IMR-90 (cell line): ENCODE results near the gene C1orf52. TPM values are rescaled to one million over a fixed set of nuclear protein-coding genes. Genes with fewer than 3 reads are reported as not detected.

Experiments used
- ATAC-seq: fragments of 200-7000 bp; cut with Tn5 transposase; 2 replicates; pipeline ENCODE4 v1.9.1; 2020; ENCODE audit warnings: low read depth, mild to moderate bottlenecking, moderate library complexity
- BruUV-seq: library from RNA; stranded (reverse); fragments of 400-500 nt; replicated peaks from 2 replicates; lab custom pipeline; 2021; lab: Mats Ljungman, UMichigan
- CTCF ChIA-PET: fragments of 300-600 bp; formaldehyde crosslinking; extraction: SDS; loops from one replicate; lab custom pipeline; 2021; ENCODE audit warnings: antibody characterized with exemption; lab: Yijun Ruan, JAX
- POLR2A ChIA-PET: fragments of 300-600 bp; sonication (Branson Sonifier 250); formaldehyde crosslinking; loops from one replicate; lab custom pipeline; 2022; ENCODE audit warnings: antibody characterized with exemption; ENCODE audit not compliant: unreplicated experiment; lab: Charles Lee
- DNase-seq: peaks from one replicate; pipeline ENCODE4 v3.0.0; 2013
- H2AFZ ChIP-seq: replicated peaks from 2 replicates; pipeline ENCODE3; 2013; ENCODE audit warnings: low read length, mild to moderate bottlenecking; ENCODE audit not compliant: poor library complexity
- H2AK5ac ChIP-seq: 2 replicates; pipeline ENCODE4 v1.6.1; 2013; ENCODE audit warnings: low read depth, low read length, inconsistent platforms
- H2AK9ac ChIP-seq: replicated peaks from 2 replicates; pipeline ENCODE3; 2013; ENCODE audit warnings: mild to moderate bottlenecking, low read depth, low read length, moderate library complexity; ENCODE audit not compliant: poor library complexity
- H2BK120ac ChIP-seq: 2 replicates; pipeline ENCODE4 v1.6.1; 2013; ENCODE audit warnings: low read depth, low read length, inconsistent platforms
- H2BK15ac ChIP-seq: 3 replicates; pipeline ENCODE4 v1.6.1; 2013; ENCODE audit warnings: low read depth, low read length, inconsistent platforms
- H2BK20ac ChIP-seq: 2 replicates; pipeline ENCODE4 v1.6.1; 2013; ENCODE audit warnings: low read depth, mild to moderate bottlenecking, inconsistent platforms, low read length, moderate library complexity
- H2BK5ac ChIP-seq: 2 replicates; pipeline ENCODE4 v1.6.1; 2013; ENCODE audit warnings: mild to moderate bottlenecking, low read depth, low read length, inconsistent platforms; ENCODE audit not compliant: poor library complexity, severe bottlenecking
- H3K14ac ChIP-seq: replicated peaks from 2 replicates; pipeline ENCODE4 v1.6.1; 2013; ENCODE audit warnings: low read depth, low read length, inconsistent platforms
- H3K18ac ChIP-seq: 2 replicates; pipeline ENCODE4 v1.6.1; 2013; ENCODE audit warnings: low read depth, low read length, control low read depth
- H3K23ac ChIP-seq: 2 replicates; pipeline ENCODE4 v1.6.1; 2013; ENCODE audit warnings: low read depth, low read length, inconsistent platforms
- H3K27ac ChIP-seq: 2 replicates; pipeline ENCODE4 v1.5.1; 2013; ENCODE audit warnings: mild to moderate bottlenecking, control low read depth, low read length; ENCODE audit not compliant: insufficient read depth
- H3K27me3 ChIP-seq: 2 replicates; pipeline ENCODE4 v1.6.1; 2013; ENCODE audit warnings: low read length; ENCODE audit not compliant: control insufficient read depth, insufficient read depth
- H3K36me3 ChIP-seq: 2 replicates; pipeline ENCODE4 v1.6.1; 2013; ENCODE audit warnings: low read length, mixed read lengths; ENCODE audit not compliant: control insufficient read depth, insufficient read depth
- H3K4ac ChIP-seq: 2 replicates; pipeline ENCODE4 v1.6.1; 2013; ENCODE audit warnings: low read depth, low read length, inconsistent platforms
- H3K4me1 ChIP-seq: 2 replicates; pipeline ENCODE4 v1.6.1; 2013; ENCODE audit warnings: low read length, mixed read lengths; ENCODE audit not compliant: control insufficient read depth, insufficient read depth
- H3K4me2 ChIP-seq: 2 replicates; pipeline ENCODE4 v1.6.1; 2013; ENCODE audit warnings: low read depth, mild to moderate bottlenecking, control low read depth, low read length, moderate library complexity
- H3K4me3 ChIP-seq: 2 replicates; pipeline ENCODE4 v1.5.1; 2013; ENCODE audit warnings: low read depth, mild to moderate bottlenecking, control low read depth, low read length, moderate library complexity; ENCODE audit not compliant: insufficient read depth
- H3K56ac ChIP-seq: 2 replicates; pipeline ENCODE4 v1.6.1; 2013; ENCODE audit warnings: low read length, inconsistent platforms; ENCODE audit not compliant: insufficient read depth; ENCODE audit errors: extremely low read depth
- H3K79me1 ChIP-seq, 2 experiments: 2 replicates each; pipeline ENCODE4 v1.6.1; 2013; ENCODE audit warnings: low read length in 2 of 2, inconsistent platforms in 1 of 2, low read depth in 1 of 2
- H3K9ac ChIP-seq: 2 replicates; pipeline ENCODE4 v1.6.1; 2013; ENCODE audit warnings: low read depth, low read length, control low read depth
- H3K9me1 ChIP-seq: 2 replicates; pipeline ENCODE4 v1.6.1; 2013; ENCODE audit warnings: low read length, inconsistent platforms; ENCODE audit not compliant: insufficient read depth
- H3K9me3 ChIP-seq: 2 replicates; pipeline ENCODE4 v1.6.1; 2013; ENCODE audit warnings: low read length; ENCODE audit not compliant: control insufficient read depth, insufficient read depth
- H4K20me1 ChIP-seq: 2 replicates; pipeline ENCODE4 v1.6.1; 2013; ENCODE audit warnings: low read length, inconsistent platforms; ENCODE audit not compliant: insufficient read depth
- H4K5ac ChIP-seq: 2 replicates; pipeline ENCODE4 v1.6.1; 2013; ENCODE audit warnings: mild to moderate bottlenecking, low read depth, low read length, control low read depth
- H4K8ac ChIP-seq, 2 experiments: 2 replicates each; pipeline ENCODE4 v1.6.1; 2013; ENCODE audit warnings: low read depth in 2 of 2, low read length in 2 of 2, control low read depth in 1 of 2, inconsistent platforms in 1 of 2
- H4K91ac ChIP-seq: 2 replicates; pipeline ENCODE4 v1.6.1; 2013; ENCODE audit warnings: low read depth, low read length, inconsistent platforms; ENCODE audit not compliant: insufficient read depth
- CEBPB ChIP-seq: IDR thresholded peaks from 2 replicates; pipeline ENCODE4 v1.6.1; 2012; ENCODE audit warnings: low read depth, low read length, improper control_type of control experiment
- CHD1 ChIP-seq: IDR thresholded peaks from 2 replicates; pipeline ENCODE4 v1.6.1; 2012; ENCODE audit warnings: low read depth, low read length, improper control_type of control experiment
- FOS ChIP-seq: fragments of 150-350 bp; IDR thresholded peaks from 2 replicates; pipeline ENCODE4 v1.6.1; 2016; ENCODE audit warnings: low read depth, low read length
- NFE2L2 ChIP-seq: fragments of 150-350 bp; IDR thresholded peaks from 2 replicates; pipeline ENCODE4 v1.6.1; 2016; ENCODE audit warnings: low read depth, mild to moderate bottlenecking, low read length
- POLR2A ChIP-seq: IDR thresholded peaks from 2 replicates; pipeline ENCODE4 v1.6.1; 2012; ENCODE audit warnings: mild to moderate bottlenecking, low read depth, low read length
- RCOR1 ChIP-seq: IDR thresholded peaks from 2 replicates; pipeline ENCODE4 v1.6.1; 2012; ENCODE audit warnings: mild to moderate bottlenecking, low read length, improper control_type of control experiment; ENCODE audit not compliant: insufficient replicate concordance
- RFX5 ChIP-seq: IDR thresholded peaks from 2 replicates; pipeline ENCODE4 v1.8.0; 2012; ENCODE audit warnings: low read depth, mild to moderate bottlenecking, low read length, moderate library complexity
- SMC3 ChIP-seq: fragments of 150-350 bp; IDR thresholded peaks from 2 replicates; pipeline ENCODE4 v1.6.1; 2016; ENCODE audit warnings: low read depth, mild to moderate bottlenecking, antibody characterized with exemption, low read length, moderate library complexity
- WGBS, 2 experiments: methylation state at CpG; one replicate each; pipeline versions ENCODE4 v1.1.5 to v1.1.7; 2013; ENCODE audit warnings: missing lambda C conversion rate in 2 of 2; ENCODE audit not compliant: insufficient read length in 1 of 2; ENCODE audit errors: extremely low coverage in 2 of 2; 5-methylcytosine and 5-hydroxymethylcytosine counted together
- dilution Hi-C: fragments of 300-500 bp; cut with HindIII; formaldehyde crosslinking; loops from one replicate; pipeline ENCODE4 v1.14.3; 2018; ENCODE audit warnings: low sequenced_read_pairs; ENCODE audit not compliant: unreplicated experiment
- in situ Hi-C: fragments of 300-500 bp; cut with MboI; formaldehyde crosslinking; loops from 3 replicates; pipeline ENCODE4 v1.14.3; 2019; ENCODE audit warnings: low sequenced_read_pairs, inconsistent platforms, mixed read lengths
- intact Hi-C: fragments of 100-400 bp; cut with micrococcal nuclease; formaldehyde crosslinking; loops from 2 replicates; pipeline ENCODE4 v1.10.0; 2022
- polyA plus RNA-seq, 3 experiments: library from polyadenylated mRNA; depleted of rRNA; stranded (reverse); fragments of >200 nt; gene quantifications; 2 replicates each; pipeline ENCODE4 v1.2.3, GENCODE V29; 2012; ENCODE audit warnings: low replicate concordance in 1 of 3
- total RNA-seq: library from RNA; depleted of rRNA; stranded (reverse); fragments of >200 nt; gene quantifications from 2 replicates; pipeline ENCODE4 v1.2.3, GENCODE V29; 2012
- TF ChIP-seq, protein P1 (sequence below): fragments of 150-350 bp; IDR thresholded peaks from 2 replicates; pipeline ENCODE4 v1.6.1; 2016; ENCODE audit warnings: low read depth, mild to moderate bottlenecking, low read length, moderate library complexity, borderline replicate concordance

C1orf52 gene
- total and polyA plus RNA-seq, 2 of the 4 experiments (the other 2 are of a cell fraction): 16.3 to 33.5 TPM

DNA sequence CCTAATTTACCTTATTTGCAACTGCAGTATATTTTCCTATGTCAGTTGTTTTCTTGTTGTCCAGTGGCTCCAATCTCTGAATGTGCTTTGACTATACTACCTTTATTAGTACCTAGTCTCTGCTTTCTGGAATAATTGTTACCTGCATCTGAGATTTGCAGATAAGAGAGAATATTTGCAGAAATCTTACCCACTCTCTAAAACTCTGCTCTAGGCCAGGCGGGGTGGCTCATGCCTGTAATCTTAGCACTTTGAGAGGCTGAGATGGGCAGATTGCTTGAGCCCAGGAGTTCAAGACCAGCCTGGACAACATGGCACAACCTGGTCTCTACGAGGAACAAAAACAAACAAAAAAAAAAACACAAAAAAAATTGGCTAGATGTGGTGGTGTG is 56.6 kb downstream of the C1orf52 start:
- Histone ChIP-seq H3K9ac (no peak overlapping the region), H3K79me1 (peaks cover 3 to 15% of the 10 kb centered on the region in 2 experiments), H3K4me1 (peaks cover 6% of the 10 kb centered on the region), H3K4ac (no peak overlapping the region), H3K14ac (no peak overlapping the region), H3K9me1 (no peaks in the 10 kb centered on the region), H2AFZ (no peak overlapping the region), H3K27ac (peak overlapping the region; percentile 38; the same call in 1 of the 2 replicates), H3K23ac (no peak overlapping the region), H3K4me3 (no peak overlapping the region), H2BK5ac (peak overlapping the region; percentile 3), H3K4me2 (no peak overlapping the region), H3K56ac (no peak overlapping the region), H4K20me1 (no peaks in the 10 kb centered on the region; the same call in 1 of the 2 replicates), H3K27me3 (no peaks in the 10 kb centered on the region), H2BK15ac (peak overlapping the region; percentile 11; the same call in 1 of the 3 replicates), H2AK9ac (no peak overlapping the region), H4K91ac (no peak overlapping the region), H2BK20ac (no peak overlapping the region), H3K9me3 (no peaks in the 10 kb centered on the region), H2BK120ac (no peak overlapping the region), H3K18ac (0 out of 2 replicates have a peak overlapping the region, but pooled peaks have one; percentile 49), H3K36me3 (no peaks in the 10 kb centered on the region), H2AK5ac (no peak overlapping the region), H4K5ac (no peak overlapping the region), H4K8ac (no peak overlapping the region)
- ChIA-PET POLR2A (no interaction called here), CTCF (interaction anchor here (0.6 to 0.7 kb wide), 2 partner anchors 52 to 56 kb away, joined by 3 read pairs; no protein-coding TSS in a partner anchor)
- dilution Hi-C loops (no loop called here), intact Hi-C loops (no loop called here), in situ Hi-C loops (no loop called here)
- no CpG with 5 or more reads among the region's 2 CpGs for WGBS, 2 experiments
- BruUV-seq: no TSS peak
- DNase-seq (no peak), ATAC-seq (no peak)
- TF ChIP-seq, protein P1, sequence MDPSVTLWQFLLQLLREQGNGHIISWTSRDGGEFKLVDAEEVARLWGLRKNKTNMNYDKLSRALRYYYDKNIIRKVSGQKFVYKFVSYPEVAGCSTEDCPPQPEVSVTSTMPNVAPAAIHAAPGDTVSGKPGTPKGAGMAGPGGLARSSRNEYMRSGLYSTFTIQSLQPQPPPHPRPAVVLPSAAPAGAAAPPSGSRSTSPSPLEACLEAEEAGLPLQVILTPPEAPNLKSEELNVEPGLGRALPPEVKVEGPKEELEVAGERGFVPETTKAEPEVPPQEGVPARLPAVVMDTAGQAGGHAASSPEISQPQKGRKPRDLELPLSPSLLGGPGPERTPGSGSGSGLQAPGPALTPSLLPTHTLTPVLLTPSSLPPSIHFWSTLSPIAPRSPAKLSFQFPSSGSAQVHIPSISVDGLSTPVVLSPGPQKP: no peak
- TF ChIP-seq CEBPB: no peak
- no peak for TF ChIP-seq SMC3
- TF ChIP-seq RCOR1: no peak
- no peak for TF ChIP-seq POLR2A
- TF ChIP-seq RFX5: no peak
- no peak for TF ChIP-seq NFE2L2
- no peak for TF ChIP-seq FOS
- TF ChIP-seq CHD1: no peak
